Measurements from ENCODE around the gene DNAAF1.
"Not testable (repeated sequence)": the region's sequence is repeated elsewhere in the genome, so short reads cannot be mapped to it uniquely, and the experiment has no call there.

Gene DNAAF1

DNA sequence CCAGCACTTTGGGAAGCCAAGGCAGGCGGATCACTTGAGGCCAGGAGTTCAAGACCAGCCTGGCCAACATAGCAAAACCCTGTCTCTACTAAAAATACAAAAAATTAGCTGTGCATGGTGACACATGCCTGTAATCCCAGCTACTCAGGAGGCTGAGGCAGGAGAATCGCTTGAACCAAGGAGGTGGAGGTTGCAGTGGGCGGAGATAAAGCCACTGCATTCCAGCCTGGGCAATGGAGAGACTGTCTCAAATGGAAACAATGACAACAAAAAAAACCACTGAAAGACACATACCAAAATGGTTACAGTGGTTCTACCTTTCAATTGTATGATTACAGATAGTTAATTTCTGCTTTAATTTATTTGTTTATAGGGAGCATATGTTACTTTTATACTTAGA, 33.2 kb upstream of the DNAAF1 start:
- not testable (repeated sequence) for H3K4me2 ChIP-seq (ENCODE audit: low read length, poor library complexity, severe bottlenecking); H3K18ac ChIP-seq (ENCODE audit: low read depth in 1 of 2, low read length in 2 of 2); H2BK120ac ChIP-seq (ENCODE audit: low read depth, low read length); H3K4me3 ChIP-seq (ENCODE audit: insufficient read depth in 1 of 2, low read depth in 1 of 2, low read length in 2 of 2); H2BK12ac ChIP-seq (ENCODE audit: low read length in 2 of 2); H3K27me3 ChIP-seq (ENCODE audit: control insufficient read depth in 1 of 2, insufficient read depth in 1 of 2, low read length in 2 of 2); DNase-seq; H4K91ac ChIP-seq (ENCODE audit: low read length); H4K8ac ChIP-seq (ENCODE audit: low read length); H3K4ac ChIP-seq (ENCODE audit: low read depth in 1 of 2, low read length in 2 of 2); H2AK5ac ChIP-seq (ENCODE audit: low read length, severe bottlenecking); H3K4me1 ChIP-seq (ENCODE audit: control insufficient read depth, insufficient read depth, low read depth, low read length); H3K23ac ChIP-seq (ENCODE audit: low read length in 2 of 2); H2BK5ac ChIP-seq (ENCODE audit: low read depth, low read length, poor library complexity, severe bottlenecking); H2BK15ac ChIP-seq (ENCODE audit: low read depth, poor library complexity, severe bottlenecking); H3K9me3 ChIP-seq (ENCODE audit: control insufficient read depth, low read length); H3K9ac ChIP-seq (ENCODE audit: low read length); H3K27ac ChIP-seq (ENCODE audit: low read length, poor library complexity, severe bottlenecking); H2AFZ ChIP-seq (ENCODE audit: low read depth, low read length); H3K14ac ChIP-seq (ENCODE audit: low read length in 2 of 2)
- peaks cover 6 to 20% of the 10 kb centered on the region in 2 experiments for H3K36me3 ChIP-seq (ENCODE audit: control insufficient read depth in 1 of 2, insufficient read depth in 2 of 2, low read depth in 1 of 2, low read length in 2 of 2)
- WGBS: 100% methylated on average over 3 of the region's 3 CpGs
- H3K79me1 ChIP-seq (replicated peaks; ENCODE audit: low read length, poor library complexity, severe bottlenecking): peaks cover 11% of the 10 kb centered on the region

DNA sequence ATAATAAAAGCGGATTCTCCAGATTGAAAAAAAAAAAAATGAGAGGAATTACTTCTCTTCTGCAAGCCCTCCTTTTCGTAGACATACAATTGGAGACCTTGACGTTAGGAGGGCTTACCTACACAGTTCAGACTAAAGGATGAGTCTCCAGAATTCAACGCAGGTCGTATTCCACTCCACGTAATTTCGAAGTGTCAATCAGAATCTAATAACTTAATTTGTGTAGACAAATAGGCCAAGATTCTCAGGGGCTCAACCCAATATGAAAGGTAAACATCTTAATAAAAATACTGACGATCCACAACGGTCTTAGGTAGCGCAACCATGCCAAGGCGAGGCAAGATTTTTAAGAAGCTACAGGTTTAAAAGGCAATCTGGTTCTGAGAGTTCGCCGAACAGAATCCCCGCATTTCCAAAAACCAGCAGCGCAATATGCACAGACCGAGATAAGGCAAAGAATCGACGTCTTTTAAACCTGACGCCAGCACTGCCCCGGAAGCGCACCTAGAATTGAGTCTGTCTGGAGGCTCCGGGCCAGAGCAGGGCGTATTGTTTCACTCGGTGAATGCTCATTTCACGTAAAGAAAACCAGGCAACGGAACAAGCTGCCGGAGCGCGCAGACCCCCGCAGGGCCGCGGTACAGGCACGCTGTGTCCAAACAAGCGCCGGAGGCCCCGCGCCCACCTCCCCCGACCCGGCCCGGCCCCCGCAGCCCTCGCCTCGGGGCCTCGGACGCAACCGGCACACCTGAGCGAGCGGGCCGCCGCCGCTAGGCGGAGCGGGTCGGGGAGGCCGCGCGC, 29.0 kb upstream of the DNAAF1 start:
- H4K8ac ChIP-seq (ENCODE audit: low read length): peak overlapping the region; percentile 87

DNA sequence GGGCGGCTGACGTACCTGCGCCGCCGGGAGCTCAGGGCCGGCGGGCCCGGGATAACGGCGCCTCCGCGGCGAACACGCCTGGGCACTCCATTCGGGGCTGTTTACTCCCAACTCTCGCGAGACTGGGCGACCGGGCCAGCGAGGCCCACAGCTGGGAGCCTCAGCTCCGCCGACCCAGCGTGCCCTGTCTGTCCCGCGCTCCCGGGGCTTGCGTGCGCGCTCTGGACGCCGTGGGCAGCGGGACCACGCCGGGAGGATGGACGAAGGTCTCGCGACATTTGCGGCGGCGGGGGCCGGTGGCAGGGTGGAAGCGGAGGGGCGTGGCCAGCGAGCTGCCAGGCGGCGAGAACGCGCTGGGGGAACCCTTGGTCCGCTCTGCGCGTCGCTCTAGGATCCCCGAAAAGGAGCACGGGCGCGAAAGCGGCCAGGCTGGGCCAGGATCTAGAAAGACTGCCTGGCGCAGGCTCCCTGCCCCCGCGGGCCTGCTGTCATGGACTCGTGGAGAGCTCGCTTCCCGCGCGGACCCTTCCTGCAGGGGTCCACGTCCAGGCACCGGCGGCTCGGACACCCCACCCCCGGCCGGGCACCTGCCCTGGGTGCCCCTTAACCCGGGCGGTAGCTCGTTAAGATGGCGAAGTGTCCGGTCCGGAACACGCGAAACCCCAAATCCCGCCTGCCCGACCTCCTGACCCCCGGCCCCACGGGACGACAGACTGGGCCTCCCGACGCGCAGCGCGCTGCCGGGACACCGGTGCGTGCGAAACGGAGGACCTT, 28.2 kb upstream of the DNAAF1 start, which contains the start of gene MBTPS1:
MBTPS1 (minus strand) TSS at position 223 of the 774 bp plus-strand sequence. CDS start 15,159 bp downstream, outside the sequence.
- Histone ChIP-seq H3K79me1 (replicated peaks; ENCODE audit: low read length, poor library complexity, severe bottlenecking) (peaks cover 4% of the 10 kb centered on the region), H2BK15ac (ENCODE audit: low read depth, poor library complexity, severe bottlenecking) (peak within 1 kb of the TSS; percentile 82), H2AFZ (ENCODE audit: low read depth, low read length) (peak within 1 kb of the TSS; percentile 55), H4K91ac (ENCODE audit: low read length) (peak within 1 kb of the TSS; percentile 87), H3K27me3 (ENCODE audit: control insufficient read depth in 1 of 2, insufficient read depth in 1 of 2, low read length in 2 of 2) (no peaks in the 10 kb centered on the region), H3K23ac (ENCODE audit: low read length in 2 of 2) (peak within 1 kb of the TSS in 1 of 2 experiments; percentile 34), H3K4ac (ENCODE audit: low read depth in 1 of 2, low read length in 2 of 2) (peak within 1 kb of the TSS; percentile 66 to 89), H3K18ac (ENCODE audit: low read depth in 1 of 2, low read length in 2 of 2) (peak within 1 kb of the TSS; percentile 96 to 99), H2BK120ac (ENCODE audit: low read depth, low read length) (peak within 1 kb of the TSS; percentile 91), H3K9me3 (ENCODE audit: control insufficient read depth, low read length) (no peaks in the 10 kb centered on the region), H2BK12ac (ENCODE audit: low read length in 2 of 2) (no peak within 1 kb of the TSS), H3K4me3 (ENCODE audit: insufficient read depth in 1 of 2, low read depth in 1 of 2, low read length in 2 of 2) (peak within 1 kb of the TSS; percentile 92 to 97), H3K9ac (ENCODE audit: low read length) (peak within 1 kb of the TSS; percentile 99), H2BK5ac (ENCODE audit: low read depth, low read length, poor library complexity, severe bottlenecking) (peak within 1 kb of the TSS; percentile 79), H4K8ac (ENCODE audit: low read length) (peak within 1 kb of the TSS; percentile 89), H2AK5ac (ENCODE audit: low read length, severe bottlenecking) (no peak within 1 kb of the TSS), H3K4me2 (ENCODE audit: low read length, poor library complexity, severe bottlenecking) (peak within 1 kb of the TSS; percentile 87), H3K36me3 (ENCODE audit: control insufficient read depth in 1 of 2, insufficient read depth in 2 of 2, low read depth in 1 of 2, low read length in 2 of 2) (peaks cover 10% of the 10 kb centered on the region in 2 experiments), H3K27ac (ENCODE audit: low read length, poor library complexity, severe bottlenecking) (peak within 1 kb of the TSS; percentile 79), H3K14ac (ENCODE audit: low read length in 2 of 2) (peak within 1 kb of the TSS in 1 of 2 experiments; percentile 93), H3K4me1 (ENCODE audit: control insufficient read depth, insufficient read depth, low read depth, low read length) (peaks cover 8% of the 10 kb centered on the region)
- DNase-seq: peak; percentile 98
- whole genome bisulfite sequencing: under 1% methylated on average over 94 of the region's 94 CpGs

More for the DNA sequence above, 29.0 kb upstream of the DNAAF1 start:
- peak; percentile 49 for DNase-seq
- H3K4me3 ChIP-seq (ENCODE audit: insufficient read depth in 1 of 2, low read depth in 1 of 2, low read length in 2 of 2): peak overlapping the region; percentile 92 to 97
- H2BK120ac ChIP-seq (ENCODE audit: low read depth, low read length): peak overlapping the region; percentile 91
- no peak overlapping the region for H3K23ac ChIP-seq (ENCODE audit: low read length in 2 of 2)
- peak overlapping the region in 1 of 2 experiments; percentile 58 for H3K14ac ChIP-seq (ENCODE audit: low read length in 2 of 2)
- peaks cover 8% of the 10 kb centered on the region for H3K4me1 ChIP-seq (ENCODE audit: control insufficient read depth, insufficient read depth, low read depth, low read length)
- peaks cover 6% of the 10 kb centered on the region for H3K79me1 ChIP-seq (replicated peaks; ENCODE audit: low read length, poor library complexity, severe bottlenecking)
- no peak overlapping the region for H2BK15ac ChIP-seq (ENCODE audit: low read depth, poor library complexity, severe bottlenecking)
- H3K9me3 ChIP-seq (ENCODE audit: control insufficient read depth, low read length): no peaks in the 10 kb centered on the region
- H3K4me2 ChIP-seq (ENCODE audit: low read length, poor library complexity, severe bottlenecking): peak overlapping the region; percentile 75
- no peak overlapping the region for H2BK12ac ChIP-seq (ENCODE audit: low read length in 2 of 2)
- H2AFZ ChIP-seq (ENCODE audit: low read depth, low read length): peak overlapping the region; percentile 55
- H2AK5ac ChIP-seq (ENCODE audit: low read length, severe bottlenecking): no peak overlapping the region
- peak overlapping the region; percentile 67 for H3K27ac ChIP-seq (ENCODE audit: low read length, poor library complexity, severe bottlenecking)
- under 1% methylated on average over 56 of the region's 57 CpGs for WGBS
- H2BK5ac ChIP-seq (ENCODE audit: low read depth, low read length, poor library complexity, severe bottlenecking): peak overlapping the region; percentile 79
- peak overlapping the region; percentile 99 for H3K9ac ChIP-seq (ENCODE audit: low read length)
- no peak overlapping the region for H4K91ac ChIP-seq (ENCODE audit: low read length)
- no peaks in the 10 kb centered on the region for H3K27me3 ChIP-seq (ENCODE audit: control insufficient read depth in 1 of 2, insufficient read depth in 1 of 2, low read length in 2 of 2)
- peaks cover 6 to 9% of the 10 kb centered on the region in 2 experiments for H3K36me3 ChIP-seq (ENCODE audit: control insufficient read depth in 1 of 2, insufficient read depth in 2 of 2, low read depth in 1 of 2, low read length in 2 of 2)
- peak overlapping the region in 1 of 2 experiments; percentile 89 for H3K4ac ChIP-seq (ENCODE audit: low read depth in 1 of 2, low read length in 2 of 2)
- peak overlapping the region in 1 of 2 experiments; percentile 54 for H3K18ac ChIP-seq (ENCODE audit: low read depth in 1 of 2, low read length in 2 of 2)

DNA sequence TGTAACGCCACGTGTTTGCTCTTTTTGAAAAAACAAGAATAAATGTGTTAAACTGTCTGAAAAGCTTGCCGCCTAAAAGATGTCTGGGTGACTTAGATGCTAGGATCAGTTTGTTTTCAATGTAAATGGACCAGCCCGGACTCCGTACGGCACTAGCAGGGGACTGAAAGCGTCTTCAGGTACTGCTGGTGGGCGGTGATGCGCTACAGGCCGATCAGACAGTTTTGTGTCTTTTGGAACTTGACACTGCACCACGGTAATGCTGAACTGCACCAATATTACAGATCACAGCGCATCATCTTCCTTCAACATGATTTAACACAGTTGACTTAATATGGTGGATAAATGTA, 27.6 kb upstream of the DNAAF1 start:
- no peak overlapping the region for H2AK5ac ChIP-seq (ENCODE audit: low read length, severe bottlenecking)
- peaks cover 12 to 14% of the 10 kb centered on the region in 2 experiments for H3K36me3 ChIP-seq (ENCODE audit: control insufficient read depth in 1 of 2, insufficient read depth in 2 of 2, low read depth in 1 of 2, low read length in 2 of 2)
- H3K9me3 ChIP-seq (ENCODE audit: control insufficient read depth, low read length): no peaks in the 10 kb centered on the region
- peaks cover 4% of the 10 kb centered on the region for H3K79me1 ChIP-seq (replicated peaks; ENCODE audit: low read length, poor library complexity, severe bottlenecking)
- peak overlapping the region; percentile 96 to 99 for H3K18ac ChIP-seq (ENCODE audit: low read depth in 1 of 2, low read length in 2 of 2)
- peaks cover 8% of the 10 kb centered on the region for H3K4me1 ChIP-seq (ENCODE audit: control insufficient read depth, insufficient read depth, low read depth, low read length)
- H3K14ac ChIP-seq (ENCODE audit: low read length in 2 of 2): peak overlapping the region in 1 of 2 experiments; percentile 93
- H3K4ac ChIP-seq (ENCODE audit: low read depth in 1 of 2, low read length in 2 of 2): peak overlapping the region; percentile 66 to 82
- WGBS: 11% methylated on average over 10 of the region's 12 CpGs
- peak overlapping the region; percentile 87 for H3K4me2 ChIP-seq (ENCODE audit: low read length, poor library complexity, severe bottlenecking)
- H3K27me3 ChIP-seq (ENCODE audit: control insufficient read depth in 1 of 2, insufficient read depth in 1 of 2, low read length in 2 of 2): no peaks in the 10 kb centered on the region
- peak overlapping the region; percentile 33 for H2AFZ ChIP-seq (ENCODE audit: low read depth, low read length)
- H2BK5ac ChIP-seq (ENCODE audit: low read depth, low read length, poor library complexity, severe bottlenecking): no peak overlapping the region
- H3K27ac ChIP-seq (ENCODE audit: low read length, poor library complexity, severe bottlenecking): no peak overlapping the region
- H4K91ac ChIP-seq (ENCODE audit: low read length): peak overlapping the region; percentile 87
- H3K4me3 ChIP-seq (ENCODE audit: insufficient read depth in 1 of 2, low read depth in 1 of 2, low read length in 2 of 2): peak overlapping the region; percentile 92 to 97
- H2BK15ac ChIP-seq (ENCODE audit: low read depth, poor library complexity, severe bottlenecking): no peak overlapping the region
- H4K8ac ChIP-seq (ENCODE audit: low read length): peak overlapping the region; percentile 89
- H3K23ac ChIP-seq (ENCODE audit: low read length in 2 of 2): no peak overlapping the region
- DNase-seq: no peak
- peak overlapping the region; percentile 99 for H3K9ac ChIP-seq (ENCODE audit: low read length)
- H2BK12ac ChIP-seq (ENCODE audit: low read length in 2 of 2): no peak overlapping the region
- H2BK120ac ChIP-seq (ENCODE audit: low read depth, low read length): no peak overlapping the region

Measured in mesenchymal stem cell (in vitro differentiated cells and primary cell).